Right cardiac atrium (tissue), 5 donors: Measurements from ENCODE around the gene S100A3. TPM values are rescaled to one million over a fixed set of nuclear protein-coding genes. Genes with fewer than 3 reads are reported as not detected.
A peak's percentile ranks its signal among the peaks of the same experiment; 100 is the strongest.

ENCODE experiments used
- ATAC-seq, 2 donors: fragments of 200-7000 bp; cut with Tn5 transposase; one replicate each; pipeline versions ENCODE4 v1.8.0 to v1.9.1; 2020; ENCODE audit warnings: moderate library complexity in 2 of 2, mild to moderate bottlenecking in 1 of 2
- DNase-seq, 3 donors: peaks; one replicate each; pipeline ENCODE4 v3.0.0-alpha.2; 2020
- H3K27ac ChIP-seq: one replicate; pipeline ENCODE4 v1.5.1; 2013; ENCODE audit warnings: mild to moderate bottlenecking, low read length, control low read depth, moderate library complexity
- H3K27me3 ChIP-seq: one replicate; pipeline ENCODE4 v1.6.1; 2013; ENCODE audit not compliant: control insufficient read depth, insufficient read depth
- H3K4me1 ChIP-seq: one replicate; pipeline ENCODE4 v1.6.1; 2013; ENCODE audit warnings: low read length; ENCODE audit not compliant: control insufficient read depth, insufficient read depth
- H3K4me3 ChIP-seq: one replicate; pipeline ENCODE4 v1.5.1; 2013; ENCODE audit warnings: low read length, control low read depth
- H3K9me3 ChIP-seq: one replicate; pipeline ENCODE4 v1.6.1; 2013; ENCODE audit warnings: low read length; ENCODE audit not compliant: control insufficient read depth
- WGBS: extraction: QIAGEN DNeasy Blood & Tissue Kit; methylation state at CpG from one replicate; pipeline ENCODE4 v1.1.7; 2013; 5-methylcytosine and 5-hydroxymethylcytosine counted together
- intact Hi-C, 4 donors: fragments of 100-400 bp; cut with DNase I; formaldehyde crosslinking; loops; one replicate each; pipeline versions ENCODE4 v1.11.0 to v1.14.0; 2022 to 2023
- polyA plus RNA-seq: library from polyadenylated mRNA; stranded (reverse); fragments of 200-250 nt; gene quantifications from one replicate; pipeline ENCODE4 v1.2.3, GENCODE V29; 2013
- total RNA-seq, 4 donors: library from RNA; stranded (reverse); fragmentation: NEBNext Ultra II Directional; extraction: Animal tissue kit (Norgen Biotek cat#: 25700); gene quantifications; one replicate each; pipeline ENCODE4 v1.2.1, GENCODE V29; 2021
- donor health status: healthy with polysubstance abuse.
- donor health status: DM: no; HTN: yes; CAD: no.
- donor health status: DM: no; HTN: no; CAD: no.
- donor health status: DM: no; HTN: yes; CAD: no; lungs with severe emphysema.
- donor health status: DM: yes; HTN: yes; CAD: no.

S100A3 gene
- total and polyA plus RNA-seq, 5 donors, result 0.54 to 2.0 (median 1.3) TPM

DNA sequence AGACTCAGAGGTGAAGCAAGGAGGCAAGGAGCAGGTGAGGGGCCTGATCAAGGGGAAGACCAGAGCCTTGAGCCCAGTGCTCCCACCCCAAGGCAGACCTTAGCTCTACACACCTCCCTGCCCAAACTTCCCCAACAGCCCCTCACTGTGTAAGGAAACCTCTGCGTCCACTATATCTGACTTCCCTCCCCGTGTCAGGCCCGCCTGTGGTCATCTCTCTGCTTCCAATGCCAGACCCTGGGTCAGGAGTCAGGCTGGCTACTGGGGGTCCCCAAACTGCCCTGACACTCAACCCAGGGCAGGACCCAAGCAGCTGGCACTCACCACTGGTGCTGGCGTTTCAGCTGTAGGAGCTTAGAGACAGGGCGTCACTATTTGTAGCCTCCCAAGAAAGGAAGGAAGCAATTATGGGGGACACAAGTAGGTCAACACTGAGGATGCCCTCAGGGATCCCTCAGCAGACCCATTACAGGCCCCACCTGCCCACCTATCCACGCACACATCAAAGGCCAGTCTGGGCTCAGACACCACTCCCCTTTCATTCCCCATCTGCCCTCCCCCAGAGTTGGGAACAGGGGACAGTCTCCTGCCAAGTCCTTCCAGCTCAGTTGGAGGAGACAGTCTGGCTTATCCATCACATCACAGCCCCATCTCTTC lies 811 bp upstream of the S100A3 start:
- DNase-seq, result no peak
- peak overlapping the region; percentile 32 for H3K27ac ChIP-seq
- 63% methylated on average over 6 of the region's 6 CpGs for WGBS
- intact Hi-C loops, result no loop called here
- no peak for ATAC-seq
- H3K4me3 ChIP-seq, result no peak overlapping the region
- no peaks in the 10 kb centered on the region for H3K27me3 ChIP-seq
- peaks cover 17% of the 10 kb centered on the region for H3K4me1 ChIP-seq
- no peaks in the 10 kb centered on the region for H3K9me3 ChIP-seq

DNA sequence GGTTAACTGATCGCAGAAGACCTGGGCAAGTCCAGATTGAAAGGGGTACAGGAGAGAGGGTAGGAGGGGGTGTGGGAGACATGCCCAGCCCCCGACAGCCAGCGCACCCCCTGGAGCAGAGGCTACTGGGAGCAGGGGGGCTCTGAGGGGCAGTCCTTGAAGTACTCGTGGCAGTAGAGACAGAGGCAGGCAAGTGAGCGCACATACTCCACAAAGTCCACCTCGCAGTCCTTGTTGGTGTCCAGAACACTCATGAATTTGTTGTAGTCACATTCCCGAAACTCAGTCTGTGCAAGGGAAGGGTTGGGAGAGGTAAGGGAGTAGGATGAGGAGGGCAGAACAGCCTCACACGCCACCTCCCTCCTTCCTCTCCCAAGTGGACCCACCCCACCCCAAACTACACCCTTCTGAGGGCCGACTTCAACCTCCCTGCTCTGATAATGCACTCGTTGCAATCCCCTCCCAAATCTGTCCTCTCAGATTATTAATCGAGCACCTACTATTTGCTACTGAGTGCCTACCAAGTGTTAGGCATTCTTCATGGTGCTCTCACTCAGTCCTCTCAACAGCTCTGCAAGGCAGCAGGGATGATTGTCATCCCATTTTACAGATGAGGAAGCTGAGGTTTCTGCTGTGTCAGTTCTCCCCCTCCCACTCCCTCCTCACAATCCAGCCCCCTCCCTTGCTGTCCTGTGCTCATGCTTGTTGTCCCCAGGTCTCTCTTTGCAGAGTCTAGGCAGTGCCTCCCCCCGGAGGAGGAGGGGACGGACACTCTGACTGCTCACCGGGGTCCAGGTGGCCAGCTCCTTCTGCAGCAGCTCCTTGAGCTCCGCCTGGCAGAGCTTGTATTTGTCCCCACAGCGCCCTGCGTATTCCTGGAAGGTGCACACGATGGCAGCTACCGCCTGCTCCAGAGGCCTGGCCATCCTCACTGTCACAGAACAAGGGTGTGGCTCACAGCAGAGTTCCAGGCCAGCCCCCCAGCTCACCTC lies 1.2 kb downstream of the S100A3 start:
- intact Hi-C loops, result no loop called here
- 88% methylated on average over 19 of the region's 19 CpGs for WGBS
- no peak for ATAC-seq
- Histone ChIP-seq H3K27me3 (no peaks in the 10 kb centered on the region), H3K4me1 (peaks cover 20% of the 10 kb centered on the region), H3K9me3 (no peaks in the 10 kb centered on the region), H3K4me3 (no peak overlapping the region), H3K27ac (no peak overlapping the region)
- no peak for DNase-seq

DNA sequence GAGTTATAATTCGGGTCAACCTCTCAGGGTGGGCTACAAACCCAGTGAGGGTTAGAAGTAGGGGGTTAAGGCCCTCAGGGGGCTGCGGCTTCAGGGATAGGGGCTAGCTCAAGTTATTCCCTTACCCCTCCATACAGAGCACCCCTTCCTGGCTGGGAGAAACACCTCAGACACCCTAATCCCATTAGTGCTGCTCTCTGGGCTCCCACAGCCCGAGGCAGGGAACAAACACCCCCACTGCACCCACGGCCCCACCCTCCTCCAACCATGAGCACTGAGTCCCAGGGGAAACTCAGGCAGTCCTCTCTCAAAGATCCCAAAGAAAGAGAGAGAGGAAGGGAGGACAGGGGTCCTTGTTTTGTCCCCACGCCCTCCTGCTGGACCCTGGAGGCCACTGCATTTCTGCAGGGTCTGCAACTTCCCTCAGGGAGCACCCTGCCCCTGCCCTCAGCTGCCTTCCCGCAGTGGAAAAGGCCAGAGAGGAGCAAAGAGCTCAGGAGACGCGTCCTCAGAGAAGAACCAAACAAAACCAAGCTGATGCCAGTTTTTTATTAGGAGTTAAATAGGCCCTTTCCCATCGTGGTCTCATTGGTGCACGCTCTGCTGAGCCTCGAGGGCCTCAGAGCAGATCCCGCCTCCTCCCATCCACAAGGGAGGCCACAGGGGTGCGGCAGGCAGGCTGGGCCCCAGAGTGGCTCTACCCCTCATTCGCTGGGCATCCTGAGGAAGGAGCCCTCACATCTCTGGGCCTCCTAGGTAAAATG lies 2.1 kb downstream of the S100A3 start:
- DNase-seq, result no peak
- no peaks in the 10 kb centered on the region for H3K9me3 ChIP-seq
- intact Hi-C loops, result no loop called here
- 83% methylated on average over 14 of the region's 14 CpGs for WGBS
- H3K27me3 ChIP-seq, result no peaks in the 10 kb centered on the region
- no peak overlapping the region for H3K27ac ChIP-seq
- H3K4me1 ChIP-seq, result peaks cover 20% of the 10 kb centered on the region
- H3K4me3 ChIP-seq, result no peak overlapping the region
- no peak for ATAC-seq

DNA sequence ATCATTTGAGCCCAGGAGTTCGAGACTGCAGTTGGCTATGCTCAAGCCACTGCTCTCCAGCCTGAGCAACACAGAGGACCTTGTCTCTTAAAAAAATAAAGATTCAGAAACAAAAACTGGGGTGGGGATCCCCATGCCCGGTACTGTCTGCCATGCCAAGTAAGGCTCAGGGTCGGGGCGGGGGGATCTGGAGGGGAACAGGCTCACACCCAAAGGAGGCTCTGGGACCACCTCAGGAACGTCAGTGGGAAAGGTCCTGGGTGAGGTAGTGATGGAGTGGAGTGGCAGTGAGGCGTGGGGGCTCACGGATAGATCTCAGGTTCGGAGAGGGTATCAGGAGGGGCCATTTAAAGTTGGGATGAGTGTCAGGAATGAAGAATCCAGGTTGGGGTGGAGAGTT lies 2.7 kb downstream of the S100A3 start:
- intact Hi-C loops, result no loop called here
- ATAC-seq, result no peak
- peaks cover 20% of the 10 kb centered on the region for H3K4me1 ChIP-seq
- H3K4me3 ChIP-seq, result no peak overlapping the region
- DNase-seq, result peak in 1 of 3 donors; percentile 52
- WGBS, result 93% methylated on average over 8 of the region's 8 CpGs
- no peaks in the 10 kb centered on the region for H3K27me3 ChIP-seq
- no peak overlapping the region for H3K27ac ChIP-seq
- H3K9me3 ChIP-seq, result no peaks in the 10 kb centered on the region

DNA sequence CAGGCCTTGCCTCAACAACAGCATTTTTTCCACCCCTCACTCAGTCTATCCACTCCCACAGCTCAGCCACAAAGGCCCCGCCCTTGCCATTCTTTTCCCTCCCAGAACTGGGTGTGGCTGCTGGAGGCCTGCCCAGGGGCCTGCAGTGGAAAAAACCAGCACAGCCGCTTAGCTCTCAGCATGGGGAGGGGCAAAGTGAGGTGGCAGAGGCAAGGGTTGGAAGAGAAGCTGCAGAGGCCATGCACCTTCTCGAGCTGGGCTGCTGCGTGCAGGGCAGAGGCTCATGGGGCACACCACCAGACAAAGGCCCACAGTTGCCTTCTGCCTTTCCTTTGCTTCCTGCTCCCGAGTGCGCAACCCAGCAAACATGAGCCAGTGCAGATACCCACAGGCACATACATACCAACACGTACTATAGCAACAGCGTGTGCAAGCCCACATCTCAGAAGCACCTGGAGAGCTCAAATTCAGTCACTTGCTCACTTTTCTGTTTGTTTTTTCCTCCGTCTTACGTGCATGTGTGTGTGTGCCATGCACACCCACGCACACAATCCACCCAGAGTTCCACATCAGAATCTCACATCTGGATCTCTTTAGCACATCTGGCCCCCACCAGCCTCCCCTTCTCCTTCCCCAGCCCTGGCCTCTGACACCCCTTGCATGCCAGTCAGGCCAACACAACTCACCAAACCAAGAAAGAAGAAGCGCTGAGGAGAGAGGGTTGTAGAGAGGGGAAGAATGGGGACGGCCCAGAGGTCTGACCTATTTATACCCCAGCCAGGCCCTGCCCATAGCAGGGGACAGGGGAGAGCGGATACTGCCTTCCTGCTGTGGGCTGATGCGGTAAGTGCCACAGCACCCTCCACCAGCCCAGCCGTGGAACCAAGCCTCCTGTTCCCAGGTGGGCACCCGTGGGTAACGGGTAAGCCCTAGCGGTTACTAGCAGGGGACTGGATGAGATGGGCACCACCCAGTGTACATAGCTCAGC lies 3.7 kb downstream of the S100A3 start, which contains the start of gene S100A4:
S100A4 (minus strand) TSS at position 740 of the 989 bp plus-strand sequence. CDS start 1,012 bp downstream, outside the sequence.
- H3K4me1 ChIP-seq, result peaks cover 20% of the 10 kb centered on the region

DNA sequence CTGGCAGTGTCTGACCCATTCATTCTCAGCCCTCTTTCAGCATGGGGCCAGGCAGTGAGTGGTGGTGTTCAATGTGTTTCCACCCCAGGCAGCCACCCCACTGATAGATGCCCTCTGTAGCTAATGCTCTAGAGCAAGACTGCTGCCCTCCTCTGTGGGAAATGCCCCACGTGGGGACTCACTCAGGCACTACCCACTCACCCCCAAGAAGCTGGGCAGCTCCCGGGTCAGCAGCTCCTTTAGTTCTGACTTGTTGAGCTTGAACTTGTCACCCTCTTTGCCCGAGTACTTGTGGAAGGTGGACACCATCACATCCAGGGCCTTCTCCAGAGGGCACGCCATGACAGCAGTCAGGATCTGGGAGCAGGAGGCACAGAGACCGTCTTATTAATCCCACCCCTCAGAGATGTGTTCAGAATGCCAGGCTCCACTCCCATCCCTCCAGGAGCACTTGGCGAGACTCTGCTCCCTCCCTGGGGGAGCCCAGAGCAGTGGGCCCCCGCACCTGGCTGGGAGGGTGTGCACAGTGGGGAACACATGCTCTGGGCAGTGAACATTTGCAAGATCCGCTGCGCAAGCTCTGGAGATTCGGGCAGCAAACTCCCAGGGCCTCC lies 4.5 kb downstream of the S100A3 start:
- Histone ChIP-seq H3K27ac (peak overlapping the region; percentile 58), H3K27me3 (no peaks in the 10 kb centered on the region), H3K4me3 (peak overlapping the region; percentile 18), H3K9me3 (no peaks in the 10 kb centered on the region), H3K4me1 (peaks cover 13% of the 10 kb centered on the region)
- DNase-seq (no peak), ATAC-seq (no peak)
- WGBS, result 61% methylated on average over 10 of the region's 10 CpGs
- intact Hi-C loops, result no loop called here

More for the DNA sequence above, 3.7 kb downstream of the S100A3 start, which contains the start of gene S100A4:
- Histone ChIP-seq H3K9me3 (no peaks in the 10 kb centered on the region), H3K27me3 (no peaks in the 10 kb centered on the region), H3K27ac (peak within 1 kb of the TSS; percentile 58), H3K4me3 (peak within 1 kb of the TSS; percentile 38)
- peak; percentile 96 to 98 (median 98) for DNase-seq
- 39% methylated on average over 19 of the region's 19 CpGs for WGBS
- intact Hi-C loops, result no loop called here
- ATAC-seq, result peak; percentile 88 to 89

DNA sequence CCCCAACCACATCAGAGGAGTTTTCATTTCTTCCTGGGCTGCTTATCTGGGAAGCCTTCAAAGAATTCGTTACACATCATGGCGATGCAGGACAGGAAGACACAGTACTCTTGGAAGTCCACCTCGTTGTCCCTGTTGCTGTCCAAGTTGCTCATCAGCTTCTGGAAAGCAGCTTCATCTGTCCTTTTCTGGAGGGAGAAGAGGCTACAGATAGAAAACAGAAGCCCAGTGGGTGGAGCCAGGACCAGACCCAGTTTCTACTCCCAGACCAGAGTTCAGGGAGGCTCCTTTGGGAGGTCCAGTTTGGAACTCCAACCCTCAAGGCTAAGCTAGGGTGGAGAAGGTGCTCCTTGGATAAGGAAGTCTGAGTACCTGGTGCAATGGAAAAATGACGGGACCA lies 5.3 kb downstream of the S100A3 start:
- Histone ChIP-seq H3K9me3 (no peaks in the 10 kb centered on the region), H3K27me3 (no peaks in the 10 kb centered on the region), H3K4me1 (peaks cover 10% of the 10 kb centered on the region), H3K4me3 (no peak overlapping the region), H3K27ac (no peak overlapping the region)
- DNase-seq (no peak), ATAC-seq (no peak)
- intact Hi-C loops, result no loop called here
- 84% methylated on average over 4 of the region's 4 CpGs for WGBS

DNA sequence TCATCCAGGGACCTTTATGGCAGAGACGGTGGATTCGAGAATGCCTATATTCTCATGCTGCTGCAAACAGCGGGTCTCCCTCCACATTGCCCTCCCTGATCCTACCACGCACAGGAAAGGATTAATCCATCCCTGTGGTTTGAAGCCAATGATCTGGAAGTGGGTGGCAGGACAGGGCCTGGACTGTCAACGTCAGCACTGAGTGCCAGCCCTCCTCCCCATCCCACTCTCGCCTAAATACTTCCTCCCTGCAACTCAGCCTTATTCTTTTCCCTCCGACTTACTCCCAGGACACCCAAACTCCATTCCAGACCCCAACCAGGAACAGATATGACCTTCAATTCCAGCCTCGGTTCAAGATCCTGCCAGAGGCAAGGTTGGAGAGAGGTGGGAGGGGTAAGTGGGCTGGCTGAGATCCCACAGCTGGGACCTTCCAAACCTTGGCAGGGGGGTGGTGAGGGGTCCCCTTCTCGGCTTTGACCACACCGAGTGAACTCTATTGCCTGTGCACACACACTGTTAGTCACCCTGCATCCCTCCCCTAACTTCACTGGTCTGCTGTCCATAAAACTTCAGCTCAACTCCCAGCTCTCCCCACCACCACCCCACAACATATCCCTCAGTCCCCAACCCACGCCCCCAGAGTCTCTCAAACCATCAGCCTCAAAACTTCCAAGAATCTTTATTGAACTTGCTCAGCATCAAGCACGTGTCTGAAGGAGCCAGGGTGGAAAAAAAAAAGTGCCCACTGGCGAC lies 5.9 kb downstream of the S100A3 start:
- WGBS, result 74% methylated on average over 13 of the region's 13 CpGs
- H3K27me3 ChIP-seq, result no peaks in the 10 kb centered on the region
- no peaks in the 10 kb centered on the region for H3K9me3 ChIP-seq
- DNase-seq, result no peak
- intact Hi-C loops, result no loop called here
- no peak overlapping the region for H3K4me3 ChIP-seq
- ATAC-seq, result no peak
- H3K4me1 ChIP-seq, result peaks cover 10% of the 10 kb centered on the region
- no peak overlapping the region for H3K27ac ChIP-seq
